Spleen (tissue), 11 donors: Measurements from ENCODE around the gene PDE6G. TPM values are rescaled to one million over a fixed set of nuclear protein-coding genes. Genes with fewer than 3 reads are reported as not detected.
A peak's percentile ranks its signal among the peaks of the same experiment; 100 is the strongest.

Experiments used
- DNase-seq: peaks from one replicate; pipeline ENCODE4 v3.0.0-alpha.2; 2020
- H3K27ac ChIP-seq, 8 donors: fragments of 200-600 bp; sonication (generic) in 7 of 8; 1 replicate in 4 of 8; 2 replicates in 4 of 8; pipeline versions ENCODE4 v1.5.0 to v1.8.0; 2016 to 2021; ENCODE audit warnings: inconsistent platforms in 4 of 8, mild to moderate bottlenecking in 4 of 8, moderate library complexity in 1 of 8
- H3K27me3 ChIP-seq, 7 donors: fragments of 200-600 bp; sonication (generic) in 6 of 7; replicated peaks in 1 of 7; 1 replicate in 4 of 7; 2 replicates in 3 of 7; pipeline versions ENCODE4 v1.5.0 to v1.8.0; 2016 to 2021; ENCODE audit warnings: inconsistent platforms in 3 of 7, mild to moderate bottlenecking in 1 of 7
- H3K36me3 ChIP-seq, 6 donors: fragments of 200-600 bp; sonication (generic) in 5 of 6; 1 replicate in 4 of 6; 2 replicates in 2 of 6; pipeline versions ENCODE4 v1.5.0 to v1.8.0; 2016 to 2021; ENCODE audit warnings: inconsistent platforms in 2 of 6
- H3K4me1 ChIP-seq, 6 donors: fragments of 200-600 bp; sonication (generic) in 5 of 6; 1 replicate in 3 of 6; 2 replicates in 3 of 6; pipeline versions ENCODE4 v1.5.0 to v1.8.0; 2016 to 2021; ENCODE audit warnings: inconsistent platforms in 3 of 6
- H3K4me3 ChIP-seq, 8 donors: fragments of 200-600 bp; sonication (generic) in 7 of 8; 1 replicate in 4 of 8; 2 replicates in 4 of 8; pipeline versions ENCODE4 v1.5.0 to v1.8.0; 2016 to 2021; ENCODE audit warnings: inconsistent platforms in 4 of 8, mild to moderate bottlenecking in 4 of 8, moderate library complexity in 2 of 8
- H3K9me3 ChIP-seq, 8 donors: fragments of 200-600 bp; sonication (generic) in 7 of 8; 1 replicate in 4 of 8; 2 replicates in 4 of 8; pipeline versions ENCODE4 v1.5.0 to v1.8.0; 2016 to 2021; ENCODE audit warnings: inconsistent platforms in 4 of 8
- CTCF ChIP-seq, 11 experiments: fragments of 200-600 bp in 7 of 11; fragments of 450-650 bp in 4 of 11; sonication (generic) in 4 of 11; IDR thresholded peaks in 8 of 11; conservative IDR thresholded peaks in 3 of 11; 1 replicate in 7 of 11; 2 replicates in 4 of 11; pipeline versions ENCODE4 v1.4.0 to v1.8.0; 2016 to 2021; ENCODE audit warnings: antibody characterized with exemption in 11 of 11, inconsistent platforms in 4 of 11, mild to moderate bottlenecking in 1 of 11
- POLR2A ChIP-seq, 3 donors: fragments of 450-650 bp; IDR thresholded peaks; one replicate each; pipeline ENCODE4 v1.5.1; 2017; ENCODE audit warnings: antibody characterized with exemption in 3 of 3, mild to moderate bottlenecking in 1 of 3
- POLR2AphosphoS5 ChIP-seq, 3 donors: sonication (generic); formaldehyde crosslinking; IDR thresholded peaks; one replicate each; pipeline ENCODE4 v1.5.1; 2017; ENCODE audit warnings: antibody characterized with exemption in 3 of 3
- WGBS, 5 donors: extraction: QIAGEN DNeasy Blood & Tissue Kit in 3 of 5; methylation state at CpG; one replicate each; pipeline versions ENCODE4 v1.1.5 to v1.1.7; 2013 to 2018; 5-methylcytosine and 5-hydroxymethylcytosine counted together
- intact Hi-C: fragments of 100-400 bp; cut with DNase I; formaldehyde crosslinking; loops from one replicate; pipeline ENCODE4 v1.15.0; 2023; ENCODE audit warnings: low total_unique reads
- polyA plus RNA-seq, 3 donors: library from polyadenylated mRNA; stranded (reverse); fragments of 200-250 nt; gene quantifications; one replicate each; pipeline ENCODE4 v1.2.1, GENCODE V29; 2013
- total RNA-seq, 7 donors: library from RNA; depleted of rRNA in 3 of 7; stranded (reverse); fragments of >200 nt in 3 of 7; fragmentation: NEBNext Ultra II Directional in 4 of 7; extraction: Animal tissue kit (Norgen Biotek cat#: 25700) in 4 of 7; gene quantifications; one replicate each; pipeline versions ENCODE4 v1.1.0 to v1.2.1, GENCODE V29; 2016 to 2021
- donor health status: healthy with polysubstance abuse.
- donor health status: DM: no; HTN: no; CAD: no; lungs with moderate emphysema.
- donor health status: DM: no; HTN: no; CAD: no.
- donor health status: Bipolar disorder and iron deficiency.
- donor health status: healthy.
- donor health status: DM: no; HTN: no; CAD: no.
- donor health status: DM: yes; HTN: yes; CAD: no.

The PDE6G gene
- total and polyA plus RNA-seq, 10 donors, result 6.7 to 27.0 (median 19.4) TPM

- peak; percentile 73 for DNase-seq
- WGBS, 5 donors, result 83 to 93% (median 92%) methylated on average over 10 to 18 of the region's 18 CpGs
- intact Hi-C loops, result no loop called here
- peaks cover 6 to 47% (median 20%) of the 10 kb centered on the region in 6 donors for H3K4me1 ChIP-seq
- peak in 1 of 3 donors; percentile 48 for TF ChIP-seq POLR2AphosphoS5 (IDR thresholded peaks at IDR 0.05)
- TF ChIP-seq CTCF (IDR thresholded peaks at IDR 0.05 in 8 of 11, conservative IDR thresholded peaks at IDR 0.05 in 3 of 11), result no peak
- TF ChIP-seq POLR2A (IDR thresholded peaks at IDR 0.05), result no peak
- no peak overlapping the region for H3K27ac ChIP-seq
- H3K4me3 ChIP-seq, result no peak overlapping the region
- H3K27me3 ChIP-seq, result no peaks in the 10 kb centered on the region
- H3K9me3 ChIP-seq, result no peaks in the 10 kb centered on the region
- H3K36me3 ChIP-seq, result peaks cover 0 to 80% (median 57%) of the 10 kb centered on the region in 6 donors
Measured at GRCh38 chr17:81672504-81672903, 16.2 kb upstream of the PDE6G start.

GRCh38 chr17:81667754-81668153 lies 11.4 kb upstream of the PDE6G start:
- intact Hi-C loops, result no loop called here
- TF ChIP-seq POLR2AphosphoS5 (IDR thresholded peaks at IDR 0.05), result no peak
- no peak for TF ChIP-seq POLR2A (IDR thresholded peaks at IDR 0.05)
- TF ChIP-seq CTCF (IDR thresholded peaks at IDR 0.05 in 8 of 11, conservative IDR thresholded peaks at IDR 0.05 in 3 of 11), result no peak
- Histone ChIP-seq H3K27me3 (no peaks in the 10 kb centered on the region), H3K9me3 (no peaks in the 10 kb centered on the region), H3K36me3 (peaks cover 0 to 67% (median 48%) of the 10 kb centered on the region in 6 donors), H3K27ac (no peak overlapping the region), H3K4me3 (peak overlapping the region in 5 of 8 donors; percentile 14 to 100 (median 96)), H3K4me1 (peaks cover 18 to 72% (median 40%) of the 10 kb centered on the region in 6 donors)
- 80 to 88% (median 82%) methylated on average over 18 of the region's 18 CpGs for WGBS, 5 donors
- no peak for DNase-seq

- H3K36me3 ChIP-seq, result peaks cover 0 to 55% (median 36%) of the 10 kb centered on the region in 6 donors
- peak within 1 kb of the TSS; percentile 93 to 97 (median 96) for H3K27ac ChIP-seq
- H3K27me3 ChIP-seq, result no peaks in the 10 kb centered on the region
- TF ChIP-seq POLR2A (IDR thresholded peaks at IDR 0.05) (peak in 2 of 3 donors; percentile 59 to 73), POLR2AphosphoS5 (IDR thresholded peaks at IDR 0.05) (peak; percentile 99), CTCF (IDR thresholded peaks at IDR 0.05 in 8 of 11, conservative IDR thresholded peaks at IDR 0.05 in 3 of 11) (peak in 1 of 11 experiments; percentile 7)
- H3K4me1 ChIP-seq, result peaks cover 18 to 80% (median 40%) of the 10 kb centered on the region in 6 donors
- peak; percentile 98 for DNase-seq
- WGBS, 5 donors, result 0 to 1% (median 0%) methylated on average over 36 to 96 of the region's 96 CpGs
- no peaks in the 10 kb centered on the region for H3K9me3 ChIP-seq
- intact Hi-C loops, result no loop called here
- H3K4me3 ChIP-seq, result peak within 1 kb of the TSS; percentile 86 to 100 (median 96)
Measured at GRCh38 chr17:81666342-81667191, 10.2 kb upstream of the PDE6G start, which contains the start of the genes CCDC137 and OXLD1. Gene CCDC137, plus strand, starts transcription at chr17:81666737. Its CDS starts 30 bp downstream, at chr17:81666767. Gene OXLD1, minus strand, starts transcription at chr17:81666605. Its CDS starts 28 bp downstream, at chr17:81666577.

GRCh38 chr17:81666092-81666341 lies 9.7 kb upstream of the PDE6G start:
- intact Hi-C loops, result no loop called here
- TF ChIP-seq CTCF (IDR thresholded peaks at IDR 0.05 in 8 of 11, conservative IDR thresholded peaks at IDR 0.05 in 3 of 11) (no peak), POLR2A (IDR thresholded peaks at IDR 0.05) (no peak), POLR2AphosphoS5 (IDR thresholded peaks at IDR 0.05) (no peak)

More at GRCh38 chr17:81666092-81666341, 9.7 kb upstream of the PDE6G start:
- no peaks in the 10 kb centered on the region for H3K9me3 ChIP-seq
- H3K4me1 ChIP-seq, result peaks cover 18 to 80% (median 40%) of the 10 kb centered on the region in 6 donors
- H3K27me3 ChIP-seq, result no peaks in the 10 kb centered on the region
- H3K27ac ChIP-seq, result peak overlapping the region; percentile 93 to 97 (median 96)
- peak overlapping the region; percentile 86 to 100 (median 96) for H3K4me3 ChIP-seq
- DNase-seq, result no peak
- 0 to 1% (median 1%) methylated on average over 7 to 16 of the region's 16 CpGs for WGBS, 5 donors
- peaks cover 0 to 50% (median 31%) of the 10 kb centered on the region in 6 donors for H3K36me3 ChIP-seq
